A549 (cell line): Measurements from ENCODE around the gene KIF1C.

ENCODE experiments used
- CEBPB ChIP-seq, 2 experiments: fragments of >200 bp in 1 of 2; sonication (Bioruptor Twin) in 1 of 2; formaldehyde crosslinking in 1 of 2; IDR thresholded peaks; 2 replicates each; pipeline ENCODE4 v1.6.1; 2012 to 2016
- CTCF ChIP-seq: fragments of >200 bp; sonication (Bioruptor Twin); formaldehyde crosslinking; IDR thresholded peaks from 3 replicates; pipeline ENCODE4 v1.5.1; 2016
- FOSL2 ChIP-seq, 2 experiments: fragments of 450-650 bp in 1 of 2; fragments of >200 bp in 1 of 2; sonication (Bioruptor Twin) in 1 of 2; formaldehyde crosslinking; IDR thresholded peaks; 2 replicates each; pipeline versions ENCODE4 v1.5.0 to v1.6.1; 2016 to 2020; ENCODE audit warnings: mild to moderate bottlenecking in 1 of 2, moderate library complexity in 1 of 2
- HMGXB4 ChIP-seq: fragments of 250-450 bp; sonication (Bioruptor Pico); IDR thresholded peaks from 2 replicates; pipeline ENCODE4 v1.5.0; 2021; ENCODE audit warnings: mild to moderate bottlenecking, moderate library complexity, borderline replicate concordance
- MAFK ChIP-seq: fragments of 450-650 bp; IDR thresholded peaks from 2 replicates; pipeline ENCODE4 v1.6.1; 2014; ENCODE audit not compliant: partially characterized antibody
- MYC ChIP-seq: IDR thresholded peaks from 2 replicates; pipeline ENCODE4 v1.6.1; 2012; ENCODE audit warnings: mild to moderate bottlenecking, inconsistent platforms, low read length, improper control_type of control experiment, borderline replicate concordance
- POLR2A ChIP-seq: IDR thresholded peaks from 2 replicates; pipeline ENCODE4 v1.6.1; 2012; ENCODE audit warnings: mild to moderate bottlenecking, low read length
- RFX5 ChIP-seq: fragments of 450-650 bp; IDR thresholded peaks from 2 replicates; pipeline ENCODE4 v1.7.1; 2014; ENCODE audit warnings: antibody characterized with exemption, mild to moderate bottlenecking, moderate library complexity
- SMC3 ChIP-seq: fragments of >200 bp; sonication (Bioruptor Twin); formaldehyde crosslinking; IDR thresholded peaks from 3 replicates; pipeline ENCODE4 v1.6.1; 2018; ENCODE audit warnings: inconsistent platforms
- ZFP36 ChIP-seq: fragments of 450-650 bp; IDR thresholded peaks from 2 replicates; pipeline ENCODE4 v1.6.1; 2014; ENCODE audit warnings: borderline replicate concordance; ENCODE audit not compliant: partially characterized antibody

- TF ChIP-seq HMGXB4 = no peak
- TF ChIP-seq SMC3 = no peak
- TF ChIP-seq POLR2A = no peak
- no peak for TF ChIP-seq RFX5
- no peak for TF ChIP-seq FOSL2 (IDR thresholded peaks at IDR 0.05)
- TF ChIP-seq FOSL2 (CRISPR knock-in tag; IDR thresholded peaks at IDR 0.05) = no peak
- no peak for TF ChIP-seq CTCF
- TF ChIP-seq CEBPB (IDR thresholded peaks at IDR 0.05) = no peak
- no peak for TF ChIP-seq MYC
- TF ChIP-seq MAFK = no peak
- no peak for TF ChIP-seq ZFP36
Observed at GRCh38 chr17:5032865-5033264, 35.1 kb downstream of the KIF1C start.
